Brain microvascular endothelial cell (primary cell): ENCODE data around the gene TOMM6.

Source experiments
- DNase-seq: peaks from one replicate; pipeline ENCODE4 v3.0.0-alpha.2; 2020
- H3K27ac ChIP-seq: fragments of 250-450 bp; sonication (Bioruptor Pico); 2 replicates; pipeline ENCODE4 v1.5.1; 2020; ENCODE audit warnings: mild to moderate bottlenecking, moderate library complexity
- H3K27me3 ChIP-seq: fragments of 250-450 bp; sonication (Bioruptor Pico); replicated peaks from 2 replicates; pipeline ENCODE4 v1.5.1; 2020; ENCODE audit warnings: mild to moderate bottlenecking
- H3K36me3 ChIP-seq: fragments of 250-450 bp; sonication (Bioruptor Pico); replicated peaks from 2 replicates; pipeline ENCODE4 v1.5.1; 2020; ENCODE audit warnings: mild to moderate bottlenecking
- H3K4me3 ChIP-seq: 2 replicates; pipeline ENCODE4 v1.5.1; 2011; ENCODE audit warnings: low read depth, mild to moderate bottlenecking, control low read depth, low read length, moderate library complexity
- CTCF ChIP-seq: IDR thresholded peaks from 2 replicates; pipeline ENCODE4 v1.5.1; 2011; ENCODE audit warnings: low read depth, mild to moderate bottlenecking, moderate library complexity, low read length, control low read depth, inconsistent platforms; ENCODE audit errors: missing control alignments
- in situ Hi-C: cut with HindIII; loops from 2 replicates; pipeline ENCODE4 v1.10.0; 2017; ENCODE audit warnings: low sequenced_read_pairs, low pct_ligation_motif_present

TOMM6 gene

GRCh38 chr6:41815587-41815986 is 28.1 kb downstream of the TOMM6 start:
- no peaks in the 10 kb centered on the region for H3K36me3 ChIP-seq
- in situ Hi-C loops = no loop called here
- no peak for TF ChIP-seq CTCF

GRCh38 chr6:41818271-41819054 is 31.0 kb downstream of the TOMM6 start:
- Histone ChIP-seq H3K27me3 (no peaks in the 10 kb centered on the region), H3K4me3 (no peak overlapping the region), H3K36me3 (no peaks in the 10 kb centered on the region), H3K27ac (no peak overlapping the region)
- TF ChIP-seq CTCF = no peak
- no peak for DNase-seq
- in situ Hi-C loops = no loop called here

More at GRCh38 chr6:41815587-41815986, 28.1 kb downstream of the TOMM6 start:
- no peaks in the 10 kb centered on the region for H3K27me3 ChIP-seq
- no peak overlapping the region for H3K27ac ChIP-seq
- no peak overlapping the region for H3K4me3 ChIP-seq
- no peak for DNase-seq

GRCh38 chr6:41821266-41821665 is 33.8 kb downstream of the TOMM6 start:
- Histone ChIP-seq H3K27ac (no peak overlapping the region), H3K4me3 (no peak overlapping the region), H3K27me3 (no peaks in the 10 kb centered on the region), H3K36me3 (no peaks in the 10 kb centered on the region)
- no peak for TF ChIP-seq CTCF
- DNase-seq = no peak
- in situ Hi-C loops = no loop called here

- TF ChIP-seq CTCF = no peak
- in situ Hi-C loops = no loop called here
- Histone ChIP-seq H3K27me3 (no peaks in the 10 kb centered on the region), H3K36me3 (no peaks in the 10 kb centered on the region), H3K4me3 (no peak overlapping the region), H3K27ac (no peak overlapping the region)
- no peak for DNase-seq
These were observed 34.5 kb downstream of the TOMM6 start for GRCh38 chr6:41822021-41822420.

GRCh38 chr6:41823178-41823577 is 35.7 kb downstream of the TOMM6 start:
- TF ChIP-seq CTCF = no peak
- DNase-seq = no peak
- H3K4me3 ChIP-seq = no peak overlapping the region
- H3K27ac ChIP-seq = no peak overlapping the region
- in situ Hi-C loops = no loop called here
- H3K27me3 ChIP-seq = no peaks in the 10 kb centered on the region
- H3K36me3 ChIP-seq = no peaks in the 10 kb centered on the region
